Left hindlimb (tissue), 1 donor: ENCODE data around the gene CFAP73.
A peak's percentile ranks its signal among the peaks of the same experiment; 100 is the strongest.

ENCODE experiments used
- DNase-seq: peaks from one replicate; pipeline ENCODE4 v3.0.0-alpha.2; 2018

CFAP73 gene

DNA sequence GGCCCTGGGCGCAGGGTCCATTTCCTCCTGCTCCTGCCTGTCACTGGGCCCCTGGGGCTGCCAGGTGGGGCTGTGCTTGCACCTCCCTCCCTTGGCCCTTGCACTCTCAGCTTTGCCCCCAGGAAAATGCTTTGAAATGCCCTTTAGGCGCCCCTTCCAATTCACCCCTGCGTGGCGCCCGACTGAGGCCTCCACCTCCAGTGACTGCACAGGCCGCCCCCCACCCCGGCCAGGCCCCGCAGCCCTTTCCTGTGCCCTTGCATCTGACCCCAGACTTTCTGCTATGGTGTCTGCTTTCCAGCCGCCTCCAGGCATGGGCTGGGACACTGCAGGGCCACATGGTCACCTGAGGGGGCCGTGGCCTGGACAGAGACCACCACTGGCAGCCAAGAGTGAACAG is 18.3 kb downstream of the CFAP73 start:
- no peak for DNase-seq

DNA sequence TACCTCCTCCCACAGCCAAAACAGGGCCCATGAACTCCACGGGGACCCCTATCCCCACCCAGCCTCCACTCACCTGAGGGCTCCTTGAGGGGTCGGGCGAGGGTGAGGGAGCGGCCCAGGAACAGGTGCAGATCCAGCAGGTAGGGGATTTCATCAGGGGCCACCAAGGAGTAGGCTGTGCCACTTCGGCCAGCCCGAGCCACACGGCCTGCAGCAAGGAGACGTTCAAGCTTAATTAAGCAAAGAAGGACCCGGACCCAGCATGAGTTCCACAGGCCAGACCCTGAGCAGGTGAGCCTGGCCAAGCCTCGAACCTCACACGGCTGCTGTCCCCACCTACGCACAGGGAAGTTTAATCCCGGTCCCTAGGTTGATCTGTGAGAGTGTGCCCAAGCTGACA is 20.2 kb downstream of the CFAP73 start:
- DNase-seq, result no peak

DNA sequence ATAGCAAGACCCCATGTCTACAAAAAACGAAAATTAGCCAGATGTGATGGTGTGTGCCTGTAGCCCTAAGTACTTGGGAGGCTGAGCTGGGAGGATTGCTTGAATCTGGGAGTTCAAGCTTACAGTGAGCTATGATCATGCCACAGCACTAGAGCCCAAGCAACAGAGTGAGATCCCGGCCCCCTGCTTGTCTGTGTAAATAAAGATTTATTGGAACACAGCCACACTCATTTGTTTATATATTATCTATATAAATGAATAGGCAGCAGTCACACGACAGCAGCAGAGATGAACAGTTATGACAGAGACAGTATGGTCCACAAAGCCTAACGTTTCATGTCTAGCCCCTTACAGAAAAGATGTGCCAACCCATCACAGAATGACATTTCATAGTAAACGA is 20.9 kb downstream of the CFAP73 start:
- DNase-seq, result no peak

DNA sequence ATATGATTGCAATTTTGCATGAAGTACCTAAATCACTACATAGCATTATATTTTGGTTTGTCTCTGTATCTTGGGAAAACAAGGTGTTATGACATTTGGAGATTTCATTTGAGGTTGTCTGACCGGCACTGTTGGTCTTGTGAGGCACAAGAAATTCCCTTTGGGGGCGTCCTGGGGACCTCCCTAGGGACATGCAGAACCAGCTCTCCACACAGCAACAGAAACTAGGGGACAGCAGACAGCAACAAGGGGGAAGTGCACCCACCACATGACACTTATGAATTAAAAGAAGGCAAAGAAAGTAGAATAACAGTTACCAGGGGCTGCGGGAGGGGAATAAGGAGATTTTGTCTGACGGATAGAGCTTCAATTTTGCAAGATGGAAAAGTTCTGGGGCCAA is 21.4 kb downstream of the CFAP73 start:
- no peak for DNase-seq

DNA sequence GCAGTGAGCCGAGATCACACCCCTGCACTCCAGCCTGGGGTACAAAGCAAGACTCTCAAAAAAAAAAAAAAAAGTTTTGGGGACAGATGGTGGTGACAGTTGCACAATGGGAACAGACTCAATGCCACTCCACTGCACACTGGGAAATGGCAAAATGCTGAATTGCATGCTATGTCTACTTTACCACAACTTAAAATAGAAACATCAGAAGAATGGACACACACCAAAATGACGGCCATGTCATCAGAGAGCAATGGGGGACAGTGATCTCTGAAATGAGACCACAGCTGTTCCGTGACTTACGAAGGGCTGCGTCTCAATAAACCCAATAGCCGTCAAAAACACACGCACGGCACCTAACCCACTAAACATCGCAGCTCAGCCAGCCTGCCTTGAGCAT is 22.0 kb downstream of the CFAP73 start:
- DNase-seq, result no peak

GRCh38 chr12:113172185-113172584 is 22.7 kb downstream of the CFAP73 start:
- DNase-seq, result no peak

- no peak for DNase-seq
Measured at GRCh38 chr12:113173081-113173698, 23.7 kb downstream of the CFAP73 start.

- peak; percentile 57 for DNase-seq
Measured at GRCh38 chr12:113174461-113175384, 25.2 kb downstream of the CFAP73 start.

DNA sequence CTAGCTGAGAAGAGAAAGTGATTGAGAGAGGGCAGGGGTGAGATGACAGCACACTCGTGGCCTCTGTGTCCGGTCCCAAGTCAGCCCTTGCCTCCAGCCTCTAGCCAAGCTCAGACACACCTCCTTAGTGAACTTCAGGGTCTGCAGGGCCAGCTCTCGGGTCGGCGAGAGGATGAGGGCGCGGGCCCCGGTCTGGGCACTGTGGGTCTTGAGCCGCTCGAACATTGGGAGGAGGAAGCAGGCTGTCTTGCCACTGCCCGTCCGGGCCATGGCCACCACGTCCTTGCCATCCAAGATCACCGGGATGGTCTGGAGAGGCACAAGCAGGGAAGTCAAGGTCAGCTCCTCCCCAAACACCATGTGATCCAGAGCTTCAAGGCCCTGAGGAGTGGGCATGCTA is 29.5 kb downstream of the CFAP73 start:
- no peak for DNase-seq

DNA sequence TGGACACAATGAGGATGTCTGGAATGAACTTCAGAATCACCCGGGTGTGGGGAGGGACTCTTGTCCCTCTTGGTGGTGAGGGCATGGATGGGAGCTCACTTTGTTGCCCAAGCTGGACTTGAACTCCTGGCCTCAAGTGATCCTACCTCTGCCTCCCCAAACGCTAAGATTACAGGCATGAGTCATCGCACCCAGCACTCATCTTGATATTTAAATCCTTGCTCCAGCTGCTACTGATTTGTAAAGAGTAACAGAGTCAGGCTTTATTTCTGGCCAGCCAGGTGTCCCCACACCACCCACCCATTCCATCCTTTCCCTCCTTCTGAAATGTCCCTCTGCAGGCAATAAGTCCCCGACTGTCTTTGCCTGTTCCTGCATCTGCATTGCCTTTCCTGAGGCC is 30.8 kb downstream of the CFAP73 start:
- no peak for DNase-seq

DNA sequence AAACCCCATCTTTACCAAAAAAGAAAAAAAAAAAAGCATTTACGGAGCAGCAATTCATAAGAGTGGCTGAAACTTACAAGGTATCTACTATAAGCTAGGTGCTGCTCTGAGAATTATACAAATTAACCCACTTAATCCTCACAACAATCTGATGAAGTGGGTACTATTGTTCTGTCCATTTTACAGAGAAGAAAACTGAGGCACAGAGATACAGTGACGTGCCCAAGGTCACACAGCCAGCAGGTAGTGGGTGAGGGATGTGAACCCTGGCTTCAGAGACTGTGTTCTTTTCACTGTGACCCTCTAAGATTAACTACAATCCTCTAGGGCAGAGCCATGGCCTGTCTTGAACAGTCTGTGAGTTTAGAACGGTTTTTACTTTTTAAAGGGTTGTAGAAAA is 32.5 kb downstream of the CFAP73 start:
- DNase-seq, result no peak

DNA sequence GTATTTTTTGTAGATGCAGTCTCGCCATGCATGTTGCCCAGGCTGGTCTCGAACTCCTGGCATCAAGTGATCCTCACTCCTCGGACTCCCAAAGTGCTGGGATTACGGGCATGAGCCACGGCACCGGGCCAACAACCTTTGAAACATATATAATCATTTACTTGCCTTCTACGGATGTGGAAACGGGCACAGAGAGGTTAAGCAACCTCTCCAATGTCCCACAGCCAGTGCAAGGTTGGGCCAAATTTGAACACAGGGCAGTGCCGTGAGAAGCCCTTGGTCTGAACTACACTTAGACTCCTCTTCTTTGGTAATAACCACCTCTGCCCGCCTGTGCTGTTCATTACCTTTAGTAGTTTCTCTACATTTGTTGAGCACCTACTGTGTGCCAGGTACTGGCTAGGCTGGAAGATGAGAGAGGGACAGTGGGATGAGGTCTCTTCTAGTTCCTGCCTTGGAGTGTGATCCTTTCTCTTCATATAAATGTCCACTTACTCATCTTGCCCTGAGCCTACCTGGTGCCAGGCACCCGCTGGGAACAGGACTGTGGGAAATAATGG is 33.6 kb downstream of the CFAP73 start:
- DNase-seq, result no peak

GRCh38 chr12:113184098-113184899 is 34.8 kb downstream of the CFAP73 start:
- no peak for DNase-seq

GRCh38 chr12:113184900-113185179 is 35.3 kb downstream of the CFAP73 start:
- DNase-seq, result peak; percentile 92

- peak; percentile 89 for DNase-seq
Measured at GRCh38 chr12:113185180-113186032, 35.9 kb downstream of the CFAP73 start, which contains the start of the genes DDX54 and RITA1. TSS of gene DDX54 (minus strand) at chr12:113185478. CDS start at chr12:113185451, 27 bp downstream. TSS of gene RITA1 (plus strand) at chr12:113185721. CDS start at chr12:113186747, 1,026 bp downstream.

DNA sequence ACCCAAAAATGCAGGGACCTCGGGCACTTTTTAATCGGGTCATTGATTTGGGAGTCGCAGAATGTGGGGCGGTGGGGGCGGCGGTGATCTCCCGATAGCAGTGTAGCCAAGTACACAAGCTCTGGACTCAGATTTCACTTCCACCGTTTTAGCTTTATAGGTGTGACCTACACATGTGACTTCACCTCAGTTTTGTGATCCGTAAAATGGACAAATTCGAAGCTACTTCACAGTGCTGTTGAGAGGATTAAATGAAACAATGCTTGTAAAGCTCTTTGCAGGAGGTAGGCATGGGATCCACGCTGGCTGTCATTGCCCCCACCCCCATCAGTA is 36.5 kb downstream of the CFAP73 start:
- no peak for DNase-seq

- DNase-seq, result no peak
Measured at GRCh38 chr12:113186666-113187325, 37.3 kb downstream of the CFAP73 start.

- no peak for DNase-seq
Measured at GRCh38 chr12:113189361-113189760, 39.8 kb downstream of the CFAP73 start.

GRCh38 chr12:113190761-113191160 is 41.2 kb downstream of the CFAP73 start:
- DNase-seq, result no peak

DNA sequence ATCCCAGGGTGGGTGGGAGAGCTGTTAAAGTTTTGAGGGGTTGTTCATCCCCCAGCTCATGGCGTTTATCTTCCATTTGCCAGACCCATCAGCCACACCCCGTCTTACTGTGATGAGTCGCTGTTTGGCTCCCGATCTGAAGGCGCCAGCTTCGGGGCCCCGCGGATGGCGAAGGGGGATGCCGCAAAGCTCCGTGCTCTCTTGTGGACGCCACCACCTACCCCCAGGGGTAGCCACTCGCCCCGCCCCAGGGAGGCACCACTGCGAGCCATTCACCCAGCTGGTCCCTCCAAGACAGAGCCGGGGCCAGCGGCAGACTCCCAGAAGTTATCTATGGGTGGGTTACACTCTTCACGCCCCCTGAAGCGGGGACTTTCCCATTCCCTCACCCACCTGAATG is 41.7 kb downstream of the CFAP73 start:
- DNase-seq, result no peak

- DNase-seq, result no peak
Measured at GRCh38 chr12:113194971-113195391, 45.5 kb downstream of the CFAP73 start.

- DNase-seq, result no peak
Measured at GRCh38 chr12:113195598-113195997, 46.1 kb downstream of the CFAP73 start.
